NCI-H446 (cell line): ENCODE data around the gene NEMP1.

Experiments used
- DNase-seq, 2 experiments: peaks; one replicate each; lab custom pipeline; 2025; lab: John Stamatoyannopoulos, UW

The NEMP1 gene

GRCh38 chr12:57107456-57108155 lies 29.0 kb upstream of the NEMP1 start:
- DNase-seq: no peak

GRCh38 chr12:57106021-57106708 lies 27.6 kb upstream of the NEMP1 start:
- DNase-seq: peak in 1 of 2 experiments; percentile 11

- no peak for DNase-seq
These were observed 26.6 kb upstream of the NEMP1 start for GRCh38 chr12:57105011-57105753.

GRCh38 chr12:57104292-57104910 lies 25.8 kb upstream of the NEMP1 start:
- no peak for DNase-seq

GRCh38 chr12:57103856-57104255 lies 25.3 kb upstream of the NEMP1 start:
- no peak for DNase-seq

- DNase-seq: no peak
These were observed 23.5 kb upstream of the NEMP1 start for GRCh38 chr12:57101892-57102695.

- no peak for DNase-seq
These were observed 21.2 kb upstream of the NEMP1 start for GRCh38 chr12:57099766-57100165.

- no peak for DNase-seq
These were observed 20.6 kb upstream of the NEMP1 start for GRCh38 chr12:57099047-57099714.

GRCh38 chr12:57098546-57098945 lies 20.0 kb upstream of the NEMP1 start:
- DNase-seq: no peak

- no peak for DNase-seq
These were observed 18.9 kb upstream of the NEMP1 start for GRCh38 chr12:57097554-57097835.

- DNase-seq: no peak
These were observed 18.4 kb upstream of the NEMP1 start for GRCh38 chr12:57096748-57097553.

- no peak for DNase-seq
These were observed 17.5 kb upstream of the NEMP1 start for GRCh38 chr12:57096099-57096572.

- no peak for DNase-seq
These were observed 16.8 kb upstream of the NEMP1 start for GRCh38 chr12:57095440-57095839.

- no peak for DNase-seq
These were observed 15.9 kb upstream of the NEMP1 start for GRCh38 chr12:57094208-57095160.

- no peak for DNase-seq
These were observed 15.0 kb upstream of the NEMP1 start for GRCh38 chr12:57093415-57094207.

GRCh38 chr12:57092876-57093414 lies 14.4 kb upstream of the NEMP1 start:
- no peak for DNase-seq

- DNase-seq: no peak
These were observed 13.9 kb upstream of the NEMP1 start for GRCh38 chr12:57092529-57092862.
